AG09319 (cell line): Measurements from ENCODE around the gene NR4A2.

ENCODE experiments used
- DNase-seq: peaks from one replicate; pipeline ENCODE4 v3.0.0-alpha.2; 2010; ENCODE audit warnings: low read depth; ENCODE audit errors: extremely low read depth
- CTCF ChIP-seq: IDR thresholded peaks from 2 replicates; pipeline ENCODE4 v1.5.1; 2011; ENCODE audit warnings: low read depth, mild to moderate bottlenecking, inconsistent platforms, low read length, moderate library complexity

NR4A2 gene

GRCh38 chr2:156339865-156340264 is 7.3 kb upstream of the NR4A2 start:
- no peak for TF ChIP-seq CTCF

GRCh38 chr2:156339110-156339847 is 6.8 kb upstream of the NR4A2 start:
- TF ChIP-seq CTCF: no peak
- DNase-seq: no peak

More at GRCh38 chr2:156339865-156340264, 7.3 kb upstream of the NR4A2 start:
- no peak for DNase-seq

- no peak for DNase-seq
- TF ChIP-seq CTCF: no peak
Observed at GRCh38 chr2:156338578-156338977, 6.1 kb upstream of the NR4A2 start.

- peak; percentile 88 for DNase-seq
- peak; percentile 22 for TF ChIP-seq CTCF
Observed at GRCh38 chr2:156334496-156335478, 2.3 kb upstream of the NR4A2 start.

- DNase-seq: peak; percentile 47
Observed at GRCh38 chr2:156333951-156334495, 1.5 kb upstream of the NR4A2 start.

GRCh38 chr2:156333274-156333950 is 891 bp upstream of the NR4A2 start:
- no peak for DNase-seq
- no peak for TF ChIP-seq CTCF

More at GRCh38 chr2:156333951-156334495, 1.5 kb upstream of the NR4A2 start:
- no peak for TF ChIP-seq CTCF
